GM21381 (cell line): Measurements from ENCODE around the gene MADD.

Experiments
- ATAC-seq: cut with Tn5 transposase; IDR thresholded peaks from one replicate; pipeline ENCODE4 v1.9.1; 2021; ENCODE audit warnings: mild to moderate bottlenecking, moderate library complexity; ENCODE audit not compliant: unreplicated experiment

The MADD gene

GRCh38 chr11:47336595-47336994, 66.7 kb downstream of the MADD start:
- ATAC-seq: no peak

GRCh38 chr11:47337229-47337924, 67.4 kb downstream of the MADD start:
- ATAC-seq: no peak

GRCh38 chr11:47338396-47339241, 68.7 kb downstream of the MADD start:
- no peak for ATAC-seq

DNA sequence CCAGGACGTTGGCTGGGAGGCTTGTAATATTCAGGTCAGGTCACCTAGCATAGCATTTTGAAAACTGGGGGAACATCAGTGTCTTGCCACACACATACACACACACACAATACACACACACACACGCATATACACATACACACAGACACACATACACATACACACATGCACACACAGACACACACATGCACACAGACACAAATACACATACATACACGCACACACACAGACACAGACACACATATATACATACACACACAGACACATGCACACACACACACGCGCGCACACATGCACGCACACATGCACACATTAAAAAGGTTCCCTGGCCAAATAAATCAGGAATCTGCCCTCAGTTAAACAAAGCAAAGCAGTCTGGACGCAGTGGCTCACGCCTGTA, 70.1 kb downstream of the MADD start:
- no peak for ATAC-seq

GRCh38 chr11:47340980-47341775, 71.2 kb downstream of the MADD start:
- ATAC-seq: no peak

DNA sequence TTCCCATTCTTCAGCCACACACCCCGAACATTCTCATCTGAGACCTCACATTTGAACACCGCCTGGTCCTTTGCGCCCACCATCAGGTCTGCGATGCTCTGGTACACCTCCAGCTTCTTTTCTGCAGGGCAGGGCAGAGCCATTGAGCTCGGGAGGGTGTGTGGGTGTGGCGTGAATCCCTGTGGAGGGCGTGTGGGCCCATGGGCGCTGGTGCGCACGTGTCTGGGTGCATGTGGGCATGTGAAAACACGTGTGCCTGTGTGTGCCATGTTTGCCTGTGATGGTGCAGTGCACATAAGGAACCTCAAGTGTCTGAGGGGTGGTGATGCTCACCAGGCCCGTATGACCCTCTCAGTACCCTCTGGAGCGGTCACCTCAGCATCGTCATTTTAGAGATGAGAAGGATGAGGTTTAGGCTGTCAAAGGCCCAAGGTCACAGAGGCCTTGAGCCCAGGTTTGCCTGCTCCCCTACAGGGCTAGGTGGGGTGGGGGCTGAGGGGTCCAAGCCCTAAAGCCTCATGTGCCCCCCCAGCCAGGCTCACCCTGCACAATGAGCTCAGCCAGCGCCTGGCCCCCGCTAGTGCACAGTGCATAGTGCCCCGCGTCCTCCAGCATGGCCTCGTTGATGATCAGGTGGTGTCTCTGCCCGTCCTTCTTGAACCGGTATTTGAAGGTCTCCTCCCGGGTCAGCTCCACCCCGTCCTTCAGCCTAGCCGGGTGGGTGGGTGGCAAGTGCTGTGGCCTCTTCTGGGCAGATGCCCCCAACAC, 72.3 kb downstream of the MADD start:
- ATAC-seq: no peak

DNA sequence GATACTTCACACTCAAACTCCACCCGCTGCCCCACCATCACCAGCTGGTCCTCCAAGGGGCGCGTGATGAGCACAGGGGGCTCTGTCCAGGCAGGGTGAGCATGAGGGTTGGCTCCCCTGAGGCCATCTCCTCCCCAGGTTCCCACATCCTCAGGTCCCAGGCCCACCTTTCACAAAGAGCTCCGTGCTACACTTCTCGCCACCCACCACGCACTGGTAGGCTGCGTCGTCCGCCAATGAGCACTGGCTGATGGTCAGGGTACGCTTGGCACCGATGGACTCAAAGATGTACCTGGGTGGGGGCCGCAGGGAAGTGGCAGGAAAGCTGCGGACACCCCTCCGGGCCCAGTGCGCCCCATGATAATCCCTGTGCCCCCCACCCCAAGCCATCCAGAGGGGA, 72.9 kb downstream of the MADD start:
- no peak for ATAC-seq

DNA sequence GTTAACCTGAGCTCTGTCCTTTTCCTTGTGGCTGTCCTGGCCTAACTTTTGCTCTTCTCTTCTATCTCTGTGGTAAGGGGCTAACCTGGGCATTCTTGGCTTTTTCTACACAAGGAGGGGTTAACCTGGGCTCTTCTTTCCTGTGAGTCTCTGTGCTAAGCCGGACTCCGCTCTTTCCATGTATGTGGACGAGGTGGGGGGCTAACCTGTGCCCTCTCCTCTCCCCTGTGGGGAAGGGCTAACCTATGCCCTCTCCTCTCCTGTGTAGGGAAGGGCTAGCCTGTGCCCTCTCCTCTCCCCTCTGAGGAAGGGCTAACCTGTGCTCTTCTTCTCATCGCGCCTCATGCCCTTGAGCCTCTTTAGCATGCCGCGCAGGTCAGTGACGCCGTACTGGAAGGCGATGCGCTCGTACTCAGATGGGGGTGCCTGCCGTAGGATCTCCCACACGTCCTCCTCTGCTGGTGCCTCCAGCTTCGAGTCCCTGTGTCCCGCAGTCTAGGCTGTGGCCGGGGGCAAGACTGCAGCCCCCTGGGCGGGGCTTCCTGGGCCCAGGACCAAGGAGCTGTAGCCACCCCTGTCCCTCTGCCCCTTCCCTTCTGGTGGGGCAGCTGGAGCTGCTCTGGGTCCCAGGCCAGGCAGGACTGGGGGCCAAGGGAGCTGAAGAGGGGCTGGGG, 76.1 kb downstream of the MADD start:
- no peak for ATAC-seq

DNA sequence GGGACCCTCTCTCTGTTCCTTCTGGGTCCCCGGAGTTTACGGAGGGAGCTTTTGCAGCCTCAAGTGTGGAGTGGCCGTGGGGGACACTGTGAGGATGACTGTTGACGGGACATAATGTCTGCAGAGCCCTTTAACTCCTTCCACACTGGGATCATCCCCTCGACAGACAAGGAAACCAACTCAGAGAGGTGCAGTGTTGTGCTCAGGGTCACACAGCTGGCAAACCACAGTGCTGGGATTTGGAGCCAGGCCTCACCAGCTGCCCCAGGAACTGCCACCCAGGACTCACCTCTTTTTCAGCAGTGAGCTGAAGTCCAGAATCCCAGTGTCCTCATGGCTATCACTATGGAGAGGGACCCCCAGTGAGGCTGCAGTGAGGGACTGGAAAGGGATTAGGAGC, 77.2 kb downstream of the MADD start:
- ATAC-seq: no peak

DNA sequence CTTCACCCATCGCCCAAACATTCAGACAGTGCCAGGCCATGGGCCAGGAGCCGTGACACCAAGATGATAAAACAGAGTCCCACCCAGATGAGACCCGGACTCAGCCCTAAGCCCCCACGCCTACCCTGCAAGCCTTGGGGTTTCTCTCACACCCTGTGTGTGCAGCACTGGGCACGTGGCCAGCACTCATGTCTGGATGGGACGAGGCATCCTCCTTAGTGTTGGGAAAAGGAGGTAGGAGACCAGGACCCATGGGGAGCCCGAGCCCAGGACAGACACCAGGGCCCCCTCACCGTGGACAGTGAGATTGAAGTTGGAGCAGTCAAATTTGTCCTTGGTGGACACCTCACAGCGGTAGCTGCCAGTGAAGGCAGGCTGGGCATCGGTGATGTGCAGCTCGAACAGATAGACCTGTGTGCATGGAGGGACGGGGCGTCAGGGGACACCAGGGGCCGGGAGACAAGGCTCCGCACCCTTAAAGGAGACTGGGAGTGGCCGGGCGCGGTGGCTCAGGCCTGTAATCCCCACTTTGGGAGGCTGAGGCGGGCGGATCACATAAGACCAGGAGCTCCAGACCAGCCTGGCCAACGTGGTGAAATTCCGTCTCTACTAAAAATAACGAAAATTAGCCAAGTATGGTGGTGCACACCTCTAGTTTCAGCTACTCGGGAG, 78.3 kb downstream of the MADD start:
- ATAC-seq: no peak

DNA sequence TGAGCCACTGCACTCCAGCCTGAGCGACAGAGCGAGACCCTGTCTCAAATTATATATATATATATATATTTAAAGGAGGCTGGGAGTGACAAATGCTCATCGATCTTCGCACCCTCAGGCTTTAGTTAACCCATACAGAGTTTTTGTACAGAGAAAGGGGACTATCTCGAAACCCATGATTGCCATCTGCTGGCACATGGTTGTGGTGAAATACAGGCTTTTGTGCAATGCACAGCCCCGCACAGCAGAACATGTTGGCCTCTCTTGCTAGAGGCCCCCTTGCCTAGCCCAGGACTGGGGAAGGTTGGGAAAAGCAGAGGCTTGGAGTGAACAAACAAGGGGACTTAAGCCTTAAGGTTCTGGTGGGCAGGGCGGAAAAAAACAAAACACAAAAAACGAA, 78.9 kb downstream of the MADD start:
- ATAC-seq: no peak

DNA sequence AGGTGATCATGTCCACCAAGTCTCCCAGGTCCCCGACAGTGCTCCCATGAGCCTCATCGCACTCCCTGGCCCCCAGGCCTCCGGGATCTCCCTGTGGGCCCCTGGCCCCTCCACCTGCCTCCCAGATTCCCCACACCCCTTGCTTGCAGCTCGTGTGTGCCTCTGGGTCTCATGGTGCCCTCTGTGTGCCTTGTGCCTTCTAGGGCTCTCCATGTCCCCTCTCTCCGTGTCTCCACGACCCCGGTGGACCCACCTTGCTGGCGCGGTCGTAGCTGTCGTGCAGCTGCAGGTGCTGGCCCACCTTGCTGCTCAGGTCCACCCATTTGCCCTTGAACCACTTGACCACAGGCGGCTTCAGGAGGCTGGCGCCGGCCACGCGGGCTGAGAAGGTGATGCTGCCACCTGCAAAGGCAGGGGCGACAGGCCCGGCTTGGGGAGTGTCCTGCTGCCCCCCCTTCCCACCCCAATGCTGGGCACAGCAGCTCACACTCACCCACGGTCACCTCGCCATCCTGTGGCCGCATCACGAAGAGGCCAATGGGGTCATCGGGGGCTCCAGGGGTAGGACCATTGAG, 79.7 kb downstream of the MADD start:
- ATAC-seq: no peak

DNA sequence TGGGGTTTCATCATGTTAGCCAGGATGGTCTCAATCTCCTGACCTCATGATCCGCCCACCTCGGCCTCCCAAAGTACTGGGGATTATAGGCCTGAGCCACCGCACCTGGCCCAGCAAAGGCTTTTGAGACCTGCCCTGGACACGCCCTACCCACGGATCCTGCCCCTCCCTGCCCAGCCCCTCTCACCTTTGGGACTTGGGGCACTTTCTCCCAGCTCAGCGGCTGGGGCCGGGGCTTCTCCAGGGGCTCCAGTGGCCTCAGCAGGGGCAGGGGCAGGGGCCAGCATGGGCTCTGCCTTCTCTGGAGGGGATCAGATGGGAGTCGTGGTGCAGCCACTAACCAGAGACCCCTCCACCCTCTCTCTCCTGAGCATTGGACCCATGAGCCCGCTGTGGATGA, 80.4 kb downstream of the MADD start:
- ATAC-seq: no peak

DNA sequence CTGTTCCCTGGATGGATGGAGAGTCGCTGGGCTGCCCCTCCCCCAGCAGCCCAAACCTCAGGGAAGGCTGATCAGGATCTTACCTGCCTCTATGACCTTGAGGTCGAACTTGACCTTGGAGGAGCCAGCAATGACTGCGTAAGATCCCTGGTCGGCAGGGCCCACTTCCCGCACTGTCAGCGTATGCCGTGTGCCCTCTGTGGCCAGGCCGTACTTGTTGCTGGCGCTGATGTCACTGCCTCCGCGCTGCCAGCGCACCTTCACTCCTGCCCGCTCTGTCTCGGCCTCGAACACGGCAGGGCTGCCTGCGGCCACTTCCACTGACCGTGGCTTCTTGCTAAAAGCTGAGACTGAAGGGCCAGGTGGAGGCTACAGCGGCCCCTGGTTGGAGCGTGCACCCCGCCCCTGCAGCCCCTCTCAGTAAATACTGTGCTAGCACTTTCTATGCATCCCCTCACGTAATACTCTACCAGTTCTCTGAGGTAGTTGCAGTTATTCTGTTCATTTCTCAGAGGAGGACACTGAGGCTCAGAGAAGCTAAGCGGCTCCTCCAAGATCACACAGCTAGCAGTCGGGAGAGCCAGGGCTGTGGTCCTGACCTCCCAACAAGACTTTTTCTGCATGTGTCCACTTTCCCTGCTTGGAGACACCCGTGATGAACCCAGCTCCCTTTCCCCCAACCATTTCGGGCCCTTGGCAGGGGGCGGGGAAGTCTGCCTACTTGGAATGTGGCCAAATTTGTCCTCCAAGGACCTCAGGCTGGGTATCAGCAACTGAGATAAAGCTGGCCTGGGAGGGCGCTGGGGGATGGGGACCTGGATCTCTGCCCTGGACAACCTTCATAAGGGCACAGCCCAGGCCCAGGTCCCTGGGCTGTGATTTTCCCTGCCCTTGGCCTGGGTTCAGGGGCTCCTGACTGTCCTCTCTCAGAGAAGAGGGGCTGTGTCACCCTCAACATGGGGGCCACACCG, 81.5 kb downstream of the MADD start:
- ATAC-seq: no peak

DNA sequence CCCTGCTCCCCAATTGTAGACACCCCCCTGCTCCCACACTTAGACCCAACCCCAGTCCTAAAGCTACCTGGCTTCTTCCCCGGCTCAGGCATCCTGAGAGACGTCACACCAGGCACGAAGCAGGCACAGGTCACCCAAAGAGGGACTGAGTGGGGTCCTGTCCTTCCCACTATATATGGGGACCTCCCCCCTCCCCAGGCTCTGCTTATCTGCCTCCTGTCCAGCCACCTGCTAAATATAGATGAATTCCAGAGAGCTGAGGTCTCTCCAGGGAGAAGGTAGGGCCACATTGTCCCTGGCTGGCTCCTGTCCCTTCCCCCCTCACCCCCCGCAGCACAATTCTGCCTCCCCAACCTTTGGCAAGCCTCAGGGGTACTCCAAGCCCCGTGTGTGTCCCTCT, 82.6 kb downstream of the MADD start, which contains the start of gene MYBPC3:
TSS of gene MYBPC3 (minus strand) at position 147 of the 400 bp plus-strand sequence. CDS start at position 92, 55 bp downstream.
- no peak for ATAC-seq

GRCh38 chr11:47353978-47354774, 84.2 kb downstream of the MADD start:
- no peak for ATAC-seq

- ATAC-seq: no peak
These were observed 85.0 kb downstream of the MADD start for GRCh38 chr11:47354913-47355282.
